Measurements from ENCODE around the gene CENPU. TPM values are rescaled to one million over a fixed set of nuclear protein-coding genes. Genes with fewer than 3 reads are reported as not detected.

CENPU gene
- 0.59 and 6.8 TPM in 2 replicates for total RNA-seq (ENCODE audit: low replicate concordance)

GRCh38 chr4:184733654-184734524 is at the start of gene CENPU:
TSS of gene CENPU (minus strand) at chr4:184734096. CDS start at chr4:184734062, 34 bp downstream.

GRCh38 chr4:184649026-184649970 is 84.6 kb downstream of the CENPU start, which contains the start of the genes CASP3 and PRIMPOL:
TSS of gene CASP3 (minus strand) at chr4:184649447. CDS start at chr4:184638453, 10,994 bp downstream.
TSS of gene PRIMPOL (plus strand) at chr4:184649738. CDS start at chr4:184657141, 7,403 bp downstream.

Other genes starting within 250 kb of the CENPU start
- 14.3 and 31.3 TPM in 2 replicates for gene CASP3, start 84.6 kb downstream of the CENPU start, total RNA-seq (ENCODE audit: low replicate concordance)
- gene PRIMPOL, start 84.4 kb downstream of the CENPU start, total RNA-seq (ENCODE audit: low replicate concordance): 6.4 and 8.7 TPM in 2 replicates
- 26.2 and 39.2 TPM in 2 replicates for gene ACSL1, start 91.9 kb upstream of the CENPU start, total RNA-seq (ENCODE audit: low replicate concordance)